CD4-positive, alpha-beta T cell treated with Interleukin-10 for 1 hour (primary cell): ENCODE measurements around the gene MOB1B.

ENCODE experiments used
- DNase-seq: peaks from one replicate; pipeline ENCODE4 v3.0.0-alpha.2; 2020

The MOB1B gene

GRCh38 chr4:70915036-70915815 is 13.1 kb downstream of the MOB1B start:
- no peak for DNase-seq

- DNase-seq = no peak
Observed at GRCh38 chr4:70915874-70916559, 13.8 kb downstream of the MOB1B start.

- no peak for DNase-seq
Observed at GRCh38 chr4:70920592-70920991, 18.4 kb downstream of the MOB1B start.

- DNase-seq = no peak
Observed at GRCh38 chr4:70925418-70925817, 23.2 kb downstream of the MOB1B start.

GRCh38 chr4:70925899-70926635 is 23.9 kb downstream of the MOB1B start:
- DNase-seq = no peak

- peak; percentile 27 for DNase-seq
Observed at GRCh38 chr4:70927502-70928137, 25.5 kb downstream of the MOB1B start.

GRCh38 chr4:70930530-70931256 is 28.5 kb downstream of the MOB1B start:
- DNase-seq = no peak

- DNase-seq = no peak
Observed at GRCh38 chr4:70931347-70931746, 29.2 kb downstream of the MOB1B start.

GRCh38 chr4:70932984-70933383 is 30.8 kb downstream of the MOB1B start:
- no peak for DNase-seq

- DNase-seq = no peak
Observed at GRCh38 chr4:70935038-70935695, 33.0 kb downstream of the MOB1B start.

GRCh38 chr4:70936200-70936787 is 34.1 kb downstream of the MOB1B start:
- no peak for DNase-seq

GRCh38 chr4:70938086-70938485 is 35.9 kb downstream of the MOB1B start:
- DNase-seq = no peak

GRCh38 chr4:70940134-70940533 is 38.0 kb downstream of the MOB1B start:
- no peak for DNase-seq

GRCh38 chr4:70943114-70943513 is 40.9 kb downstream of the MOB1B start:
- no peak for DNase-seq

GRCh38 chr4:70945046-70945445 is 42.9 kb downstream of the MOB1B start:
- DNase-seq = no peak

GRCh38 chr4:70945452-70946055 is 43.4 kb downstream of the MOB1B start:
- DNase-seq = no peak

GRCh38 chr4:70946939-70947338 is 44.8 kb downstream of the MOB1B start:
- no peak for DNase-seq

GRCh38 chr4:70948665-70949260 is 46.6 kb downstream of the MOB1B start:
- no peak for DNase-seq

GRCh38 chr4:70954032-70954431 is 51.9 kb downstream of the MOB1B start:
- DNase-seq = no peak

GRCh38 chr4:70956549-70957210 is 54.5 kb downstream of the MOB1B start:
- no peak for DNase-seq
